ENCODE data around the gene CCNG2.
"Not testable (repeated sequence)": the region's sequence is repeated elsewhere in the genome, so short reads cannot be mapped to it uniquely, and the experiment has no call there.

CCNG2 gene

GRCh38 chr4:77156912-77157858 lies at the start of gene CCNG2:
TSS of gene CCNG2 (plus strand) at chr4:77157207. CDS start at chr4:77158533, 1,326 bp downstream.
- DNase-seq = peak; percentile 38

- no peak for DNase-seq
Observed at GRCh38 chr4:77110730-77111129, 46.3 kb upstream of the CCNG2 start.

- DNase-seq = no peak
Observed at GRCh38 chr4:77113069-77113468, 43.9 kb upstream of the CCNG2 start.

GRCh38 chr4:77117721-77118120 lies 39.3 kb upstream of the CCNG2 start:
- no peak for DNase-seq

GRCh38 chr4:77120886-77121508 lies 36.0 kb upstream of the CCNG2 start:
- DNase-seq = no peak

GRCh38 chr4:77121736-77122240 lies 35.2 kb upstream of the CCNG2 start:
- DNase-seq = no peak

- DNase-seq = no peak
Observed at GRCh38 chr4:77122656-77123055, 34.4 kb upstream of the CCNG2 start.

GRCh38 chr4:77123411-77123810 lies 33.6 kb upstream of the CCNG2 start:
- no peak for DNase-seq

- no peak for DNase-seq
Observed at GRCh38 chr4:77124576-77124975, 32.4 kb upstream of the CCNG2 start.

GRCh38 chr4:77125961-77126360 lies 31.0 kb upstream of the CCNG2 start:
- no peak for DNase-seq

- DNase-seq = no peak
Observed at GRCh38 chr4:77126809-77127208, 30.2 kb upstream of the CCNG2 start.

- no peak for DNase-seq
Observed at GRCh38 chr4:77127215-77127614, 29.8 kb upstream of the CCNG2 start.

- DNase-seq = no peak
Observed at GRCh38 chr4:77127837-77128621, 29.0 kb upstream of the CCNG2 start.

GRCh38 chr4:77132652-77133312 lies 24.2 kb upstream of the CCNG2 start:
- no peak for DNase-seq

- DNase-seq = not testable (repeated sequence)
Observed at GRCh38 chr4:77137448-77137847, 19.6 kb upstream of the CCNG2 start.

GRCh38 chr4:77141964-77142645 lies 14.9 kb upstream of the CCNG2 start:
- DNase-seq = no peak

- DNase-seq = no peak
Observed at GRCh38 chr4:77142646-77143028, 14.4 kb upstream of the CCNG2 start.

GRCh38 chr4:77143091-77143490 lies 13.9 kb upstream of the CCNG2 start:
- DNase-seq = no peak

GRCh38 chr4:77145842-77146185 lies 11.2 kb upstream of the CCNG2 start:
- DNase-seq = no peak

GRCh38 chr4:77146186-77147078 lies 10.6 kb upstream of the CCNG2 start:
- DNase-seq = peak; percentile 29
